IMR-90 (cell line): ENCODE data around the gene HRH2. TPM values are rescaled to one million over a fixed set of nuclear protein-coding genes. Genes with fewer than 3 reads are reported as not detected.

Experiments
- ATAC-seq: fragments of 200-7000 bp; cut with Tn5 transposase; 2 replicates; pipeline ENCODE4 v1.9.1; 2020; ENCODE audit warnings: low read depth, mild to moderate bottlenecking, moderate library complexity
- BruUV-seq: library from RNA; stranded (reverse); fragments of 400-500 nt; replicated peaks from 2 replicates; lab custom pipeline; 2021; lab: Mats Ljungman, UMichigan
- CTCF ChIA-PET: fragments of 300-600 bp; formaldehyde crosslinking; extraction: SDS; loops from one replicate; lab custom pipeline; 2021; ENCODE audit warnings: antibody characterized with exemption; lab: Yijun Ruan, JAX
- POLR2A ChIA-PET: fragments of 300-600 bp; sonication (Branson Sonifier 250); formaldehyde crosslinking; loops from one replicate; lab custom pipeline; 2022; ENCODE audit warnings: antibody characterized with exemption; ENCODE audit not compliant: unreplicated experiment; lab: Charles Lee
- DNase-seq: peaks from one replicate; pipeline ENCODE4 v3.0.0; 2013
- H2AFZ ChIP-seq: replicated peaks from 2 replicates; pipeline ENCODE3; 2013; ENCODE audit warnings: low read length, mild to moderate bottlenecking; ENCODE audit not compliant: poor library complexity
- H2AK5ac ChIP-seq: 2 replicates; pipeline ENCODE4 v1.6.1; 2013; ENCODE audit warnings: low read depth, low read length, inconsistent platforms
- H2AK9ac ChIP-seq: replicated peaks from 2 replicates; pipeline ENCODE3; 2013; ENCODE audit warnings: mild to moderate bottlenecking, low read depth, low read length, moderate library complexity; ENCODE audit not compliant: poor library complexity
- H2BK120ac ChIP-seq: 2 replicates; pipeline ENCODE4 v1.6.1; 2013; ENCODE audit warnings: low read depth, low read length, inconsistent platforms
- H2BK15ac ChIP-seq: 3 replicates; pipeline ENCODE4 v1.6.1; 2013; ENCODE audit warnings: low read depth, low read length, inconsistent platforms
- H2BK20ac ChIP-seq: 2 replicates; pipeline ENCODE4 v1.6.1; 2013; ENCODE audit warnings: low read depth, mild to moderate bottlenecking, inconsistent platforms, low read length, moderate library complexity
- H2BK5ac ChIP-seq: 2 replicates; pipeline ENCODE4 v1.6.1; 2013; ENCODE audit warnings: mild to moderate bottlenecking, low read depth, low read length, inconsistent platforms; ENCODE audit not compliant: poor library complexity, severe bottlenecking
- H3K14ac ChIP-seq: replicated peaks from 2 replicates; pipeline ENCODE4 v1.6.1; 2013; ENCODE audit warnings: low read depth, low read length, inconsistent platforms
- H3K18ac ChIP-seq: 2 replicates; pipeline ENCODE4 v1.6.1; 2013; ENCODE audit warnings: low read depth, low read length, control low read depth
- H3K23ac ChIP-seq: 2 replicates; pipeline ENCODE4 v1.6.1; 2013; ENCODE audit warnings: low read depth, low read length, inconsistent platforms
- H3K27ac ChIP-seq: 2 replicates; pipeline ENCODE4 v1.5.1; 2013; ENCODE audit warnings: mild to moderate bottlenecking, control low read depth, low read length; ENCODE audit not compliant: insufficient read depth
- H3K27me3 ChIP-seq: 2 replicates; pipeline ENCODE4 v1.6.1; 2013; ENCODE audit warnings: low read length; ENCODE audit not compliant: control insufficient read depth, insufficient read depth
- H3K36me3 ChIP-seq: 2 replicates; pipeline ENCODE4 v1.6.1; 2013; ENCODE audit warnings: low read length, mixed read lengths; ENCODE audit not compliant: control insufficient read depth, insufficient read depth
- H3K4ac ChIP-seq: 2 replicates; pipeline ENCODE4 v1.6.1; 2013; ENCODE audit warnings: low read depth, low read length, inconsistent platforms
- H3K4me1 ChIP-seq: 2 replicates; pipeline ENCODE4 v1.6.1; 2013; ENCODE audit warnings: low read length, mixed read lengths; ENCODE audit not compliant: control insufficient read depth, insufficient read depth
- H3K4me2 ChIP-seq: 2 replicates; pipeline ENCODE4 v1.6.1; 2013; ENCODE audit warnings: low read depth, mild to moderate bottlenecking, control low read depth, low read length, moderate library complexity
- H3K4me3 ChIP-seq: 2 replicates; pipeline ENCODE4 v1.5.1; 2013; ENCODE audit warnings: low read depth, mild to moderate bottlenecking, control low read depth, low read length, moderate library complexity; ENCODE audit not compliant: insufficient read depth
- H3K56ac ChIP-seq: 2 replicates; pipeline ENCODE4 v1.6.1; 2013; ENCODE audit warnings: low read length, inconsistent platforms; ENCODE audit not compliant: insufficient read depth; ENCODE audit errors: extremely low read depth
- H3K79me1 ChIP-seq, 2 experiments: 2 replicates each; pipeline ENCODE4 v1.6.1; 2013; ENCODE audit warnings: low read length in 2 of 2, inconsistent platforms in 1 of 2, low read depth in 1 of 2
- H3K9ac ChIP-seq: 2 replicates; pipeline ENCODE4 v1.6.1; 2013; ENCODE audit warnings: low read depth, low read length, control low read depth
- H3K9me1 ChIP-seq: 2 replicates; pipeline ENCODE4 v1.6.1; 2013; ENCODE audit warnings: low read length, inconsistent platforms; ENCODE audit not compliant: insufficient read depth
- H3K9me3 ChIP-seq: 2 replicates; pipeline ENCODE4 v1.6.1; 2013; ENCODE audit warnings: low read length; ENCODE audit not compliant: control insufficient read depth, insufficient read depth
- H4K20me1 ChIP-seq: 2 replicates; pipeline ENCODE4 v1.6.1; 2013; ENCODE audit warnings: low read length, inconsistent platforms; ENCODE audit not compliant: insufficient read depth
- H4K5ac ChIP-seq: 2 replicates; pipeline ENCODE4 v1.6.1; 2013; ENCODE audit warnings: mild to moderate bottlenecking, low read depth, low read length, control low read depth
- H4K8ac ChIP-seq, 2 experiments: 2 replicates each; pipeline ENCODE4 v1.6.1; 2013; ENCODE audit warnings: low read depth in 2 of 2, low read length in 2 of 2, control low read depth in 1 of 2, inconsistent platforms in 1 of 2
- H4K91ac ChIP-seq: 2 replicates; pipeline ENCODE4 v1.6.1; 2013; ENCODE audit warnings: low read depth, low read length, inconsistent platforms; ENCODE audit not compliant: insufficient read depth
- WGBS, 2 experiments: methylation state at CpG; one replicate each; pipeline versions ENCODE4 v1.1.5 to v1.1.7; 2013; ENCODE audit warnings: missing lambda C conversion rate in 2 of 2; ENCODE audit not compliant: insufficient read length in 1 of 2; ENCODE audit errors: extremely low coverage in 2 of 2; 5-methylcytosine and 5-hydroxymethylcytosine counted together
- dilution Hi-C: fragments of 300-500 bp; cut with HindIII; formaldehyde crosslinking; loops from one replicate; pipeline ENCODE4 v1.14.3; 2018; ENCODE audit warnings: low sequenced_read_pairs; ENCODE audit not compliant: unreplicated experiment
- in situ Hi-C: fragments of 300-500 bp; cut with MboI; formaldehyde crosslinking; loops from 3 replicates; pipeline ENCODE4 v1.14.3; 2019; ENCODE audit warnings: low sequenced_read_pairs, inconsistent platforms, mixed read lengths
- intact Hi-C: fragments of 100-400 bp; cut with micrococcal nuclease; formaldehyde crosslinking; loops from 2 replicates; pipeline ENCODE4 v1.10.0; 2022
- polyA plus RNA-seq, 3 experiments: library from polyadenylated mRNA; depleted of rRNA; stranded (reverse); fragments of >200 nt; gene quantifications; 2 replicates each; pipeline ENCODE4 v1.2.3, GENCODE V29; 2012; ENCODE audit warnings: low replicate concordance in 1 of 3
- total RNA-seq: library from RNA; depleted of rRNA; stranded (reverse); fragments of >200 nt; gene quantifications from 2 replicates; pipeline ENCODE4 v1.2.3, GENCODE V29; 2012
- TF ChIP-seq, protein P1 (sequence below): fragments of 150-350 bp; IDR thresholded peaks from 2 replicates; pipeline ENCODE4 v1.6.1; 2016; ENCODE audit warnings: low read depth, mild to moderate bottlenecking, low read length, moderate library complexity, borderline replicate concordance

Gene HRH2
- total and polyA plus RNA-seq, 2 of the 4 experiments (the other 2 are of a cell fraction) = not detected

DNA sequence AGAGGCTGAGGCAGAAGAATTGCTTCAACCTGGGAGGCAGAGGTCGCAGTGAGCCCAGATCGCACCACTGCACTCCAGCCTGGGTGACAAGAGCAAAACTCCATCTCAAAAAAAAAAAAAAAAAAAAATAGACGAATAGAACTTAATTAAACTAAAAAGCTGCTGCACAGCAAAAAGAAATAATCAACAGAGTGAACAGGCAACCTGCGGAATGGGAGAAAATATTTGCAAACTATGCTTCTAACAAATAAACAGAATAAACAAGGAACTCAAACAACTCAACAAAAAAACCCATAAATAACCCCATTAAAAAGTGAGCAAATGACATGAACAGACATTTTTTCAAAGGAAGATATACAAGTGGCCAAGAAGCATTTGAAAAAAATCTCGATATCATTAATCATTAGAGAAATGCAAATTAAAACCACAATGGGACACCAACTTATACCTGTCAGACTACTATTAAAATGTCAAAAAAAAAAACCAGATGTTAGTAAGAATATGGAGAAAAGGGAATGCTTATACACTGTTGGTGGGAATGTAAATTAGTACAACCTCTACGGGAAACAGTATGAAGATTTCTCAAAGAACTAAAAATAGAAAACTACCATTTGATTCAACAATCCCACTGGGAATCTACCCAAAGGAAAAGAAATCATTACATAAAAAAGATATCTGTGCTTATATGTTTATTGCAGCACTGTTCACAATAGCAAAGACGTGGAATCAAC lies 21.9 kb upstream of the HRH2 start:
- H2AK9ac ChIP-seq = no peak overlapping the region
- ATAC-seq (no peak), DNase-seq (no peak)
- no peaks in the 10 kb centered on the region for H3K27me3 ChIP-seq
- no peaks in the 10 kb centered on the region for H3K9me1 ChIP-seq
- H4K8ac ChIP-seq = no peak overlapping the region
- H4K5ac ChIP-seq = no peak overlapping the region
- no peak overlapping the region for H3K14ac ChIP-seq
- in situ Hi-C loops (no loop called here), intact Hi-C loops (no loop called here), dilution Hi-C loops (no loop called here)
- no peak overlapping the region for H2BK15ac ChIP-seq
- no peak overlapping the region for H3K27ac ChIP-seq
- no peak overlapping the region for H3K4me2 ChIP-seq
- H2BK20ac ChIP-seq = no peak overlapping the region
- no peak overlapping the region for H2BK5ac ChIP-seq
- H3K36me3 ChIP-seq = no peaks in the 10 kb centered on the region
- TF ChIP-seq, protein P1, sequence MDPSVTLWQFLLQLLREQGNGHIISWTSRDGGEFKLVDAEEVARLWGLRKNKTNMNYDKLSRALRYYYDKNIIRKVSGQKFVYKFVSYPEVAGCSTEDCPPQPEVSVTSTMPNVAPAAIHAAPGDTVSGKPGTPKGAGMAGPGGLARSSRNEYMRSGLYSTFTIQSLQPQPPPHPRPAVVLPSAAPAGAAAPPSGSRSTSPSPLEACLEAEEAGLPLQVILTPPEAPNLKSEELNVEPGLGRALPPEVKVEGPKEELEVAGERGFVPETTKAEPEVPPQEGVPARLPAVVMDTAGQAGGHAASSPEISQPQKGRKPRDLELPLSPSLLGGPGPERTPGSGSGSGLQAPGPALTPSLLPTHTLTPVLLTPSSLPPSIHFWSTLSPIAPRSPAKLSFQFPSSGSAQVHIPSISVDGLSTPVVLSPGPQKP = no peak
- H3K9me3 ChIP-seq = peaks cover 21% of the 10 kb centered on the region
- no peaks in the 10 kb centered on the region for H3K4me1 ChIP-seq
- H2AK5ac ChIP-seq = no peak overlapping the region
- ChIA-PET CTCF (no interaction called here), POLR2A (no interaction called here)
- H4K20me1 ChIP-seq = no peaks in the 10 kb centered on the region
- H2BK120ac ChIP-seq = no peak overlapping the region
- H3K79me1 ChIP-seq = no peaks in the 10 kb centered on the region
- H3K4ac ChIP-seq = no peak overlapping the region
- no peak overlapping the region for H3K23ac ChIP-seq
- no TSS peak for BruUV-seq
- no peak overlapping the region for H3K18ac ChIP-seq
- no peak overlapping the region for H2AFZ ChIP-seq
- H3K56ac ChIP-seq = no peak overlapping the region
- H4K91ac ChIP-seq = no peak overlapping the region
- H3K4me3 ChIP-seq = no peak overlapping the region
- no CpG with 5 or more reads among the region's 7 CpGs for WGBS, 2 experiments
- no peak overlapping the region for H3K9ac ChIP-seq
